ENCODE data around the gene UBE2J2. TPM values are rescaled to one million over a fixed set of nuclear protein-coding genes. Genes with fewer than 3 reads are reported as not detected.

Gene UBE2J2
- total RNA-seq, 1 donor from 2014 or later: 32.9 TPM

DNA sequence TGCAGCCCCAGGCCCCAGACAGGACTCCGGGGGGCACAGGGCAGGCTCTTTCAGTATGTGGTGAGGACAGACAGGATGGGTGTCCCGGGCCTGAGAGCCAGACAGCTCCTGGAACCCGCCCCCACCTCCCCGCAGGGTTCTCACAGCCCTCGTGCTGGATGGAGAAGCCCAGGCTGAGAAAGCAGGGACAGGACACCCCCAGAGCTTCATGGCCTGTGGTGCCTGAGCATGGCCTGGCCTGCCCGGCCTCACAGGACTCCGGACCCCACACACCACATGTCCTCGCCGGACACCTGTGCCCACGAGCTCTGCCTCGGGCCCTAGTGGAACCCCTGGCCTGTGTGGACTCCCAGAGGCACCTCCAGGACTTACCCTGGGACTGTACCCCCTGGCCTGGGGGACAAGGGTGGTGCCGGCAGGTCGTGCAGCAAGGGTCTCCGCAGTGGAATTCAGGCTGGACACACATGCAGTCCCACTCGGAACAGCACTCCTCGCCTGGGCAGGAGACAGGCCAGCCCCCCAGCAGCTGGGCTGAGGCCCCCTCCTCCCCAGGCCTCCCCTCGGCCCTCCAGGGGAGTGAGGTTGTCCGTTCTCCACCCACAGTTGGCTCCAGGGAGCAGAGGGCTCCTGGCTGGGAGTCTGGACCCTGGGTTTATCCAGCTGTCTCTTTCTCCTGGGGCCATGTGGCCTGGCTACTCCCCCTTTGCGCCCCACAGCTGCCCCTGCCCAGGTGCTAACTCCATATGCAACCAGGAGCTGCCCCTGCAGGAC is 68.5 kb downstream of the UBE2J2 start:
- TF ChIP-seq EZH2phosphoT487 (IDR thresholded peaks at IDR 0.05) (no peak), EZH2 (IDR thresholded peaks at IDR 0.05) (no peak)
- TF ChIP-seq, protein P1, sequence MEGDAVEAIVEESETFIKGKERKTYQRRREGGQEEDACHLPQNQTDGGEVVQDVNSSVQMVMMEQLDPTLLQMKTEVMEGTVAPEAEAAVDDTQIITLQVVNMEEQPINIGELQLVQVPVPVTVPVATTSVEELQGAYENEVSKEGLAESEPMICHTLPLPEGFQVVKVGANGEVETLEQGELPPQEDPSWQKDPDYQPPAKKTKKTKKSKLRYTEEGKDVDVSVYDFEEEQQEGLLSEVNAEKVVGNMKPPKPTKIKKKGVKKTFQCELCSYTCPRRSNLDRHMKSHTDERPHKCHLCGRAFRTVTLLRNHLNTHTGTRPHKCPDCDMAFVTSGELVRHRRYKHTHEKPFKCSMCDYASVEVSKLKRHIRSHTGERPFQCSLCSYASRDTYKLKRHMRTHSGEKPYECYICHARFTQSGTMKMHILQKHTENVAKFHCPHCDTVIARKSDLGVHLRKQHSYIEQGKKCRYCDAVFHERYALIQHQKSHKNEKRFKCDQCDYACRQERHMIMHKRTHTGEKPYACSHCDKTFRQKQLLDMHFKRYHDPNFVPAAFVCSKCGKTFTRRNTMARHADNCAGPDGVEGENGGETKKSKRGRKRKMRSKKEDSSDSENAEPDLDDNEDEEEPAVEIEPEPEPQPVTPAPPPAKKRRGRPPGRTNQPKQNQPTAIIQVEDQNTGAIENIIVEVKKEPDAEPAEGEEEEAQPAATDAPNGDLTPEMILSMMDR (IDR thresholded peaks at IDR 0.05): no peak

DNA sequence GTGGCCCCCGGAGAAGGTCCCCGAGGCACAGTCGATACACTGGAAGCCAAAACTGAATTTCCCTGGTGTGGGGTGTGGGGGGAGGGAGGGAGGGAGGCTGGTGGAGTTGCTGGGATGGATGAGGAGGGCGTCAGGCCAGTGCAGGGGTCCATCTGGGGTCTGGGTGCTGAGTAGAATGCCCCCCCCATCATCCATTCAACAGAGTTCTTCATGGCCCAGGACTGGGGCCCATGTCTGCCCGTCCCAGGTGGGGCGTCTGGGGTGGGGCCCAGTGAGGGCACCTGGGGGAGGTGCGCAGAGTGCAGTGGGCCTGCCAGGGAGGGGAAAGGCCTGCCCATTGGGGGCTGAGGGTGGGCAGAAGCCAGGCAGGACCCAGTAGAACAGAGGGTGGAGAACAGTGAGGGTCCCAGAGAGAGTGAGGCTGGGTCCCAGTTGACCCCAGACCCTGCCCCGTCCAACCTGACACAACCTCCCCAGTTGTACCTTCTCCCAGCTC is 69.2 kb downstream of the UBE2J2 start:
- Histone ChIP-seq H3K36me3 (no peaks in the 10 kb centered on the region), H3K4me1 (peaks cover 3% of the 10 kb centered on the region), H3F3A (ENCODE audit: low read depth) (peaks cover 7% of the 10 kb centered on the region), H3K4me2 (no peak overlapping the region), H4K20me1 (ENCODE audit: low read depth) (no peaks in the 10 kb centered on the region), H2AFZ (replicated peaks) (no peak overlapping the region), H3K27ac (no peak overlapping the region), H3K4me3 (no peak overlapping the region), H3K79me2 (ENCODE audit: low read depth) (no peaks in the 10 kb centered on the region), H3K9me3 (ENCODE audit: low read depth) (no peaks in the 10 kb centered on the region), H3K27me3 (peaks cover 77% of the 10 kb centered on the region), H3K9ac (no peak overlapping the region)
- no peaks in the 10 kb centered on the region for H3K36me3 Mint-ChIP-seq
- peaks cover 9% of the 10 kb centered on the region for H3K27me3 Mint-ChIP-seq (ENCODE audit: insufficient read depth, low read depth)
- no peaks in the 10 kb centered on the region for H3K9me3 Mint-ChIP-seq
- no peak overlapping the region for H3K27ac Mint-ChIP-seq
- H3K4me1 Mint-ChIP-seq: peaks cover 6% of the 10 kb centered on the region
- H3K4me3 Mint-ChIP-seq: no peak overlapping the region
- DNase-seq (ENCODE audit: low spot score): no peak
- TF ChIP-seq, protein P1 (IDR thresholded peaks at IDR 0.05): no peak
- TF ChIP-seq EZH2phosphoT487 (IDR thresholded peaks at IDR 0.05): no peak
- TF ChIP-seq EZH2 (IDR thresholded peaks at IDR 0.05): no peak

More for the DNA sequence above, 68.5 kb downstream of the UBE2J2 start:
- H3K4me1 Mint-ChIP-seq: peaks cover 3% of the 10 kb centered on the region
- H3K9me3 Mint-ChIP-seq: no peaks in the 10 kb centered on the region
- H3K27ac Mint-ChIP-seq: no peak overlapping the region
- H4K20me1 ChIP-seq (ENCODE audit: low read depth): no peaks in the 10 kb centered on the region
- H2AFZ ChIP-seq (replicated peaks): no peak overlapping the region
- no peak overlapping the region for H3K4me3 Mint-ChIP-seq
- no peak overlapping the region for H3K4me3 ChIP-seq
- no peak overlapping the region for H3K27ac ChIP-seq
- H3F3A ChIP-seq (ENCODE audit: low read depth): peaks cover 6% of the 10 kb centered on the region
- H3K36me3 ChIP-seq: no peaks in the 10 kb centered on the region
- no peak for DNase-seq (ENCODE audit: low spot score)
- peaks cover 70% of the 10 kb centered on the region for H3K27me3 ChIP-seq
- no peak overlapping the region for H3K9ac ChIP-seq
- H3K36me3 Mint-ChIP-seq: no peaks in the 10 kb centered on the region
- H3K79me2 ChIP-seq (ENCODE audit: low read depth): no peaks in the 10 kb centered on the region
- no peaks in the 10 kb centered on the region for H3K9me3 ChIP-seq (ENCODE audit: low read depth)
- no peak overlapping the region for H3K4me2 ChIP-seq
- H3K27me3 Mint-ChIP-seq (ENCODE audit: insufficient read depth, low read depth): peaks cover 9% of the 10 kb centered on the region
- peaks cover 3% of the 10 kb centered on the region for H3K4me1 ChIP-seq

Small RNA genes within 50 kb of the gene (microRNA-seq; reads per million reads assigned to microRNA genes)
- gene MIR6726: not detected
- 0.91 reads per million for gene MIR6727

Small RNA genes within 50 kb of the gene (small RNA-seq; reads per million reads assigned to genes)
- gene MIR6726: not detected

Other genes starting within 250 kb of the UBE2J2 start
- gene RNF223, start 199.5 kb downstream of the UBE2J2 start, total RNA-seq (ENCODE audit: low replicate concordance): not detected in 2 replicates
- gene C1orf159, start 157.8 kb downstream of the UBE2J2 start, total RNA-seq (ENCODE audit: low replicate concordance): 8.0 and 24.0 TPM in 2 replicates
- 0.22 TPM in 1 of 2 replicates, not detected in the other for gene TTLL10, start 100.0 kb downstream of the UBE2J2 start, total RNA-seq (ENCODE audit: low replicate concordance)
- gene TNFRSF18, start 67.3 kb downstream of the UBE2J2 start, total RNA-seq (ENCODE audit: low replicate concordance): not detected in 2 replicates
- 0.09 TPM in 1 of 2 replicates, not detected in the other for gene TNFRSF4, start 59.7 kb downstream of the UBE2J2 start, total RNA-seq (ENCODE audit: low replicate concordance)
- 16.6 and 43.4 TPM in 2 replicates for gene SDF4, start 41.9 kb downstream of the UBE2J2 start, total RNA-seq (ENCODE audit: low replicate concordance)
- gene B3GALT6, start 41.6 kb downstream of the UBE2J2 start, total RNA-seq (ENCODE audit: low replicate concordance): 15.8 and 32.4 TPM in 2 replicates
- 0.28 and 2.1 TPM in 2 replicates for gene C1QTNF12, start 27.1 kb downstream of the UBE2J2 start, total RNA-seq (ENCODE audit: low replicate concordance)
- gene SCNN1D, start 6.6 kb upstream of the UBE2J2 start, total RNA-seq (ENCODE audit: low replicate concordance): 0.41 and 4.7 TPM in 2 replicates
- 10.7 and 24.6 TPM in 2 replicates for gene ACAP3, start 34.1 kb upstream of the UBE2J2 start, total RNA-seq (ENCODE audit: low replicate concordance)
- 3.7 and 22.5 TPM in 2 replicates for gene PUSL1, start 34.7 kb upstream of the UBE2J2 start, total RNA-seq (ENCODE audit: low replicate concordance)
- gene INTS11, start 50.8 kb upstream of the UBE2J2 start, total RNA-seq (ENCODE audit: low replicate concordance): 62.4 and 116 TPM in 2 replicates
- 1.0 and 13.5 TPM in 2 replicates for gene CPTP, start 50.9 kb upstream of the UBE2J2 start, total RNA-seq (ENCODE audit: low replicate concordance)
- gene TAS1R3, start 57.4 kb upstream of the UBE2J2 start, total RNA-seq (ENCODE audit: low replicate concordance): 0.22 TPM in 1 of 2 replicates, not detected in the other
- gene DVL1, start 75.6 kb upstream of the UBE2J2 start, total RNA-seq (ENCODE audit: low replicate concordance): 14.5 and 64.1 TPM in 2 replicates
- gene MXRA8, start 84.7 kb upstream of the UBE2J2 start, total RNA-seq (ENCODE audit: low replicate concordance): 6.8 and 24.0 TPM in 2 replicates
- 26.4 and 82.2 TPM in 2 replicates for gene AURKAIP1, start 101.4 kb upstream of the UBE2J2 start, total RNA-seq (ENCODE audit: low replicate concordance)
- 143 and 198 TPM in 2 replicates for gene CCNL2, start 125.5 kb upstream of the UBE2J2 start, total RNA-seq (ENCODE audit: low replicate concordance)
- gene MRPL20, start 133.4 kb upstream of the UBE2J2 start, total RNA-seq (ENCODE audit: low replicate concordance): 89.0 and 96.1 TPM in 2 replicates
- gene ANKRD65, start 147.4 kb upstream of the UBE2J2 start, total RNA-seq (ENCODE audit: low replicate concordance): 0.15 and 1.7 TPM in 2 replicates
- gene VWA1, start 161.8 kb upstream of the UBE2J2 start, total RNA-seq (ENCODE audit: low replicate concordance): 2.4 and 7.0 TPM in 2 replicates
- gene ATAD3C, start 175.8 kb upstream of the UBE2J2 start, total RNA-seq (ENCODE audit: low replicate concordance): not detected in 2 replicates
- 9.3 and 21.1 TPM in 2 replicates for gene ATAD3B, start 197.9 kb upstream of the UBE2J2 start, total RNA-seq (ENCODE audit: low replicate concordance)
- gene ATAD3A, start 238.3 kb upstream of the UBE2J2 start, total RNA-seq (ENCODE audit: low replicate concordance): 7.8 and 25.1 TPM in 2 replicates